ENCODE data around the gene EPSTI1.
A peak's percentile ranks its signal among the peaks of the same experiment; 100 is the strongest.

The EPSTI1 gene

GRCh38 chr13:42971691-42972347 lies 20.2 kb downstream of the EPSTI1 start:
- DNase-seq: peak; percentile 30 to 59
- no peak overlapping the region for H3K9ac ChIP-seq (ENCODE audit: low read length)
- H3K18ac ChIP-seq (ENCODE audit: low read length): no peak overlapping the region
- H3K79me1 ChIP-seq (ENCODE audit: low read length): peaks cover 19% of the 10 kb centered on the region
- H2BK120ac ChIP-seq (ENCODE audit: insufficient read depth, low read length, poor library complexity): peak overlapping the region; percentile 44
- H3K79me2 ChIP-seq (ENCODE audit: control insufficient read depth, insufficient read depth, low read length, poor library complexity): no peaks in the 10 kb centered on the region
- H4K12ac ChIP-seq (ENCODE audit: low read depth, low read length): no peak overlapping the region
- WGBS (ENCODE audit: extremely low coverage, insufficient coverage, insufficient read length): no CpG with 5 or more reads among the region's 9 CpGs
- peak overlapping the region; percentile 45 for H3K14ac ChIP-seq (ENCODE audit: low read length)
- peaks cover 11 to 18% of the 10 kb centered on the region in 2 experiments for H3K4me1 ChIP-seq (ENCODE audit: control insufficient read depth in 1 of 2, insufficient read depth in 2 of 2, low read length in 2 of 2)
- no peak overlapping the region for H3K4me2 ChIP-seq (ENCODE audit: low read length)
- H2BK5ac ChIP-seq (ENCODE audit: low read depth, low read length, poor library complexity): no peak overlapping the region
- peak overlapping the region; percentile 38 for H2BK12ac ChIP-seq (ENCODE audit: low read length)
- no peak overlapping the region for H2AK5ac ChIP-seq (ENCODE audit: low read length)
- H3K4me3 ChIP-seq (ENCODE audit: low read depth, low read length): no peak overlapping the region
- H3K4ac ChIP-seq (ENCODE audit: low read depth, low read length): peak overlapping the region; percentile 39
- H3K9me3 ChIP-seq (ENCODE audit: insufficient read depth, low read depth, low read length): no peaks in the 10 kb centered on the region
- no peak overlapping the region for H4K91ac ChIP-seq (ENCODE audit: low read depth, low read length)
- peak overlapping the region; percentile 69 for H4K8ac ChIP-seq (ENCODE audit: low read depth, low read length)
- no peaks in the 10 kb centered on the region for H3K27me3 ChIP-seq (ENCODE audit: insufficient read depth, low read length)
- no peak overlapping the region for H3K23ac ChIP-seq (ENCODE audit: low read length)
- H3K27ac ChIP-seq (ENCODE audit: low read depth, low read length): peak overlapping the region; percentile 24
- no peak overlapping the region for H2AFZ ChIP-seq (ENCODE audit: insufficient read depth, low read length, poor library complexity)
- no peaks in the 10 kb centered on the region for H3K36me3 ChIP-seq (ENCODE audit: control insufficient read depth in 1 of 2, insufficient read depth in 2 of 2, low read length in 2 of 2)

GRCh38 chr13:42970824-42971690 lies 21.0 kb downstream of the EPSTI1 start:
- H3K23ac ChIP-seq (ENCODE audit: low read length): no peak overlapping the region
- peak overlapping the region; percentile 59 for H2BK12ac ChIP-seq (ENCODE audit: low read length)
- no peaks in the 10 kb centered on the region for H3K9me3 ChIP-seq (ENCODE audit: insufficient read depth, low read depth, low read length)
- H3K9ac ChIP-seq (ENCODE audit: low read length): no peak overlapping the region
- no peak overlapping the region for H3K4me2 ChIP-seq (ENCODE audit: low read length)
- peak overlapping the region; percentile 71 for H4K91ac ChIP-seq (ENCODE audit: low read depth, low read length)
- no peak overlapping the region for H2AK5ac ChIP-seq (ENCODE audit: low read length)
- peaks cover 11 to 18% of the 10 kb centered on the region in 2 experiments for H3K4me1 ChIP-seq (ENCODE audit: control insufficient read depth in 1 of 2, insufficient read depth in 2 of 2, low read length in 2 of 2)
- H3K14ac ChIP-seq (ENCODE audit: low read length): no peak overlapping the region
- H3K4ac ChIP-seq (ENCODE audit: low read depth, low read length): no peak overlapping the region
- peak overlapping the region; percentile 24 for H3K27ac ChIP-seq (ENCODE audit: low read depth, low read length)
- H2BK120ac ChIP-seq (ENCODE audit: insufficient read depth, low read length, poor library complexity): peak overlapping the region; percentile 44
- H3K36me3 ChIP-seq (ENCODE audit: control insufficient read depth in 1 of 2, insufficient read depth in 2 of 2, low read length in 2 of 2): no peaks in the 10 kb centered on the region
- no peak overlapping the region for H4K8ac ChIP-seq (ENCODE audit: low read depth, low read length)
- no peaks in the 10 kb centered on the region for H3K79me2 ChIP-seq (ENCODE audit: control insufficient read depth, insufficient read depth, low read length, poor library complexity)
- peak overlapping the region; percentile 1 for H2BK5ac ChIP-seq (ENCODE audit: low read depth, low read length, poor library complexity)
- no CpG with 5 or more reads among the region's 6 CpGs for WGBS (ENCODE audit: extremely low coverage, insufficient coverage, insufficient read length)
- no peaks in the 10 kb centered on the region for H3K27me3 ChIP-seq (ENCODE audit: insufficient read depth, low read length)
- no peak overlapping the region for H4K12ac ChIP-seq (ENCODE audit: low read depth, low read length)
- H3K79me1 ChIP-seq (ENCODE audit: low read length): peaks cover 19% of the 10 kb centered on the region
- peak overlapping the region; percentile 30 for H3K18ac ChIP-seq (ENCODE audit: low read length)
- H3K4me3 ChIP-seq (ENCODE audit: low read depth, low read length): no peak overlapping the region
- H2AFZ ChIP-seq (ENCODE audit: insufficient read depth, low read length, poor library complexity): no peak overlapping the region
- DNase-seq: peak; percentile 27 to 73

- Histone ChIP-seq H3K14ac (ENCODE audit: low read length) (no peak overlapping the region), H2BK5ac (ENCODE audit: low read depth, low read length, poor library complexity) (peak overlapping the region; percentile 82), H3K4ac (ENCODE audit: low read depth, low read length) (peak overlapping the region; percentile 78), H2AK5ac (ENCODE audit: low read length) (peak overlapping the region; percentile 44), H3K27ac (ENCODE audit: low read depth, low read length) (peak overlapping the region; percentile 90), H2AFZ (ENCODE audit: insufficient read depth, low read length, poor library complexity) (no peak overlapping the region), H4K8ac (ENCODE audit: low read depth, low read length) (no peak overlapping the region), H4K91ac (ENCODE audit: low read depth, low read length) (peak overlapping the region; percentile 87), H3K79me2 (ENCODE audit: control insufficient read depth, insufficient read depth, low read length, poor library complexity) (no peaks in the 10 kb centered on the region), H3K23ac (ENCODE audit: low read length) (no peak overlapping the region), H3K4me3 (ENCODE audit: low read depth, low read length) (no peak overlapping the region), H2BK12ac (ENCODE audit: low read length) (peak overlapping the region; percentile 77), H3K4me2 (ENCODE audit: low read length) (no peak overlapping the region), H4K12ac (ENCODE audit: low read depth, low read length) (no peak overlapping the region), H3K9ac (ENCODE audit: low read length) (no peak overlapping the region), H3K18ac (ENCODE audit: low read length) (no peak overlapping the region), H3K27me3 (ENCODE audit: insufficient read depth, low read length) (no peaks in the 10 kb centered on the region), H3K4me1 (ENCODE audit: control insufficient read depth in 1 of 2, insufficient read depth in 2 of 2, low read length in 2 of 2) (peaks cover 11 to 18% of the 10 kb centered on the region in 2 experiments), H3K9me3 (ENCODE audit: insufficient read depth, low read depth, low read length) (no peaks in the 10 kb centered on the region), H3K36me3 (ENCODE audit: control insufficient read depth in 1 of 2, insufficient read depth in 2 of 2, low read length in 2 of 2) (no peaks in the 10 kb centered on the region), H3K79me1 (ENCODE audit: low read length) (peaks cover 21% of the 10 kb centered on the region), H2BK120ac (ENCODE audit: insufficient read depth, low read length, poor library complexity) (peak overlapping the region; percentile 68)
- no CpG with 5 or more reads among the region's 12 CpGs for WGBS (ENCODE audit: extremely low coverage, insufficient coverage, insufficient read length)
- DNase-seq: peak; percentile 68 to 91
Measured at GRCh38 chr13:42969565-42970172, 22.4 kb downstream of the EPSTI1 start.

GRCh38 chr13:42968906-42969305 lies 23.1 kb downstream of the EPSTI1 start:
- Histone ChIP-seq H2BK120ac (ENCODE audit: insufficient read depth, low read length, poor library complexity) (peak overlapping the region; percentile 77), H4K91ac (ENCODE audit: low read depth, low read length) (peak overlapping the region; percentile 79), H3K4me2 (ENCODE audit: low read length) (peak overlapping the region; percentile 14), H3K9me3 (ENCODE audit: insufficient read depth, low read depth, low read length) (no peaks in the 10 kb centered on the region), H3K9ac (ENCODE audit: low read length) (no peak overlapping the region), H2AK5ac (ENCODE audit: low read length) (no peak overlapping the region), H2BK12ac (ENCODE audit: low read length) (peak overlapping the region; percentile 70), H3K79me1 (ENCODE audit: low read length) (peaks cover 21% of the 10 kb centered on the region), H3K36me3 (ENCODE audit: control insufficient read depth in 1 of 2, insufficient read depth in 2 of 2, low read length in 2 of 2) (no peaks in the 10 kb centered on the region), H3K23ac (ENCODE audit: low read length) (no peak overlapping the region), H3K27me3 (ENCODE audit: insufficient read depth, low read length) (no peaks in the 10 kb centered on the region), H3K4ac (ENCODE audit: low read depth, low read length) (no peak overlapping the region), H3K18ac (ENCODE audit: low read length) (no peak overlapping the region), H3K14ac (ENCODE audit: low read length) (no peak overlapping the region), H2BK5ac (ENCODE audit: low read depth, low read length, poor library complexity) (peak overlapping the region; percentile 86), H3K4me1 (ENCODE audit: control insufficient read depth in 1 of 2, insufficient read depth in 2 of 2, low read length in 2 of 2) (peaks cover 11 to 18% of the 10 kb centered on the region in 2 experiments), H3K27ac (ENCODE audit: low read depth, low read length) (peak overlapping the region; percentile 90), H3K79me2 (ENCODE audit: control insufficient read depth, insufficient read depth, low read length, poor library complexity) (no peaks in the 10 kb centered on the region), H4K8ac (ENCODE audit: low read depth, low read length) (peak overlapping the region; percentile 55), H3K4me3 (ENCODE audit: low read depth, low read length) (no peak overlapping the region), H2AFZ (ENCODE audit: insufficient read depth, low read length, poor library complexity) (no peak overlapping the region), H4K12ac (ENCODE audit: low read depth, low read length) (no peak overlapping the region)
- peak; percentile 89 to 91 for DNase-seq
- no CpG with 5 or more reads among the region's 8 CpGs for WGBS (ENCODE audit: extremely low coverage, insufficient coverage, insufficient read length)

All from trophoblast cell (in vitro differentiated cells and primary cell).